Colon (tissue), 2 donors: Measurements from ENCODE around the gene EIPR1.
"Not testable (repeated sequence)": the region's sequence is repeated elsewhere in the genome, so short reads cannot be mapped to it uniquely, and the experiment has no call there.

ENCODE experiments used
- FAIRE-seq: peaks from 2 replicates; lab custom pipeline; 2012; peaks lifted over from hg19 to GRCh38; lab: Jason Lieb, UNC
- donor health status: control.
- donor health status: control.

EIPR1 gene

GRCh38 chr2:3211256-3212060 is 166.2 kb downstream of the EIPR1 start:
- FAIRE-seq, result no peak

- no peak for FAIRE-seq
Measured at GRCh38 chr2:3210257-3210656, 167.4 kb downstream of the EIPR1 start.

- no peak for FAIRE-seq
Measured at GRCh38 chr2:3209258-3209657, 168.4 kb downstream of the EIPR1 start.

- FAIRE-seq, result no peak
Measured at GRCh38 chr2:3208591-3208990, 169.0 kb downstream of the EIPR1 start.

- FAIRE-seq, result no peak
Measured at GRCh38 chr2:3208179-3208578, 169.4 kb downstream of the EIPR1 start.

- FAIRE-seq, result no peak
Measured at GRCh38 chr2:3207091-3207491, 170.5 kb downstream of the EIPR1 start.

- no peak for FAIRE-seq
Measured at GRCh38 chr2:3205845-3206244, 171.8 kb downstream of the EIPR1 start.

GRCh38 chr2:3204031-3204821 is 173.4 kb downstream of the EIPR1 start:
- FAIRE-seq, result no peak

GRCh38 chr2:3203497-3204019 is 174.1 kb downstream of the EIPR1 start:
- FAIRE-seq, result no peak

- FAIRE-seq, result no peak
Measured at GRCh38 chr2:3202926-3203325, 174.7 kb downstream of the EIPR1 start.

- FAIRE-seq, result no peak
Measured at GRCh38 chr2:3201281-3201680, 176.3 kb downstream of the EIPR1 start.

GRCh38 chr2:3200420-3200939 is 177.1 kb downstream of the EIPR1 start:
- FAIRE-seq, result no peak

- no peak for FAIRE-seq
Measured at GRCh38 chr2:3199627-3200345, 177.8 kb downstream of the EIPR1 start.

GRCh38 chr2:3198671-3199192 is 178.9 kb downstream of the EIPR1 start:
- FAIRE-seq, result not testable (repeated sequence)

GRCh38 chr2:3198119-3198518 is 179.5 kb downstream of the EIPR1 start:
- FAIRE-seq, result no peak

- no peak for FAIRE-seq
Measured at GRCh38 chr2:3197308-3197707, 180.3 kb downstream of the EIPR1 start.

GRCh38 chr2:3196716-3197115 is 180.9 kb downstream of the EIPR1 start:
- FAIRE-seq, result no peak

GRCh38 chr2:3195641-3196476 is 181.8 kb downstream of the EIPR1 start:
- FAIRE-seq, result no peak

- FAIRE-seq, result no peak
Measured at GRCh38 chr2:3194828-3195227, 182.8 kb downstream of the EIPR1 start.

GRCh38 chr2:3193443-3194330 is 183.9 kb downstream of the EIPR1 start:
- no peak for FAIRE-seq
